Uterus (tissue), 4 donors: ENCODE data around the gene HRH3. TPM values are rescaled to one million over a fixed set of nuclear protein-coding genes. Genes with fewer than 3 reads are reported as not detected.

Experiments
- DNase-seq, 2 donors: peaks; one replicate each; pipeline ENCODE4 v3.0.0-alpha.2; 2019 to 2020
- H3K27ac ChIP-seq, 2 donors: fragments of 200-600 bp; sonication (generic); 1 replicate in 1 of 2; 2 replicates in 1 of 2; pipeline ENCODE4 v1.5.1; 2016 to 2018
- H3K27me3 ChIP-seq, 2 donors: fragments of 200-600 bp; sonication (generic); one replicate each; pipeline ENCODE4 v1.5.1; 2018 to 2019; ENCODE audit warnings: control low read depth in 1 of 2
- H3K36me3 ChIP-seq, 2 donors: fragments of 200-600 bp; sonication (generic); one replicate each; pipeline ENCODE4 v1.5.1; 2019; ENCODE audit warnings: control low read depth in 1 of 2
- H3K4me1 ChIP-seq, 2 donors: fragments of 200-600 bp; sonication (generic); one replicate each; pipeline ENCODE4 v1.5.1; 2018 to 2019; ENCODE audit warnings: control low read depth in 1 of 2
- H3K4me3 ChIP-seq, 2 donors: fragments of 200-600 bp; sonication (generic); 1 replicate in 1 of 2; 2 replicates in 1 of 2; pipeline ENCODE4 v1.5.1; 2018 to 2019; ENCODE audit warnings: mild to moderate bottlenecking in 1 of 2
- H3K9me3 ChIP-seq, 2 donors: fragments of 200-600 bp; sonication (generic); one replicate each; pipeline ENCODE4 v1.5.1; 2019; ENCODE audit warnings: control low read depth in 1 of 2
- POLR2A ChIP-seq, 2 donors: fragments of 450-650 bp; IDR thresholded peaks; one replicate each; pipeline ENCODE4 v1.6.1; 2016; ENCODE audit warnings: antibody characterized with exemption in 2 of 2, mild to moderate bottlenecking in 1 of 2, moderate library complexity in 1 of 2
- intact Hi-C: fragments of 100-400 bp; cut with DNase I; formaldehyde crosslinking; loops from one replicate; pipeline ENCODE4 v1.15.1; 2023; ENCODE audit warnings: low total_unique reads
- total RNA-seq, 4 donors: library from RNA; depleted of rRNA in 3 of 4; stranded (reverse); fragments of >200 nt in 3 of 4; gene quantifications; one replicate each; pipeline versions ENCODE4 v1.1.0 to v1.2.4, GENCODE V29; 2014 to 2023
- TF ChIP-seq, protein P1 (sequence below), 4 experiments: fragments of 200-600 bp in 2 of 4; fragments of 450-650 bp in 2 of 4; sonication (generic) in 2 of 4; IDR thresholded peaks; one replicate each; pipeline ENCODE4 v1.5.1; 2016 to 2019; ENCODE audit warnings: antibody characterized with exemption in 4 of 4, mild to moderate bottlenecking in 2 of 4, moderate library complexity in 1 of 4
- donor health status: DM: yes; HTN: yes; CAD: no.

The HRH3 gene
- total RNA-seq, 4 donors from 2014 or later: not detected

DNA sequence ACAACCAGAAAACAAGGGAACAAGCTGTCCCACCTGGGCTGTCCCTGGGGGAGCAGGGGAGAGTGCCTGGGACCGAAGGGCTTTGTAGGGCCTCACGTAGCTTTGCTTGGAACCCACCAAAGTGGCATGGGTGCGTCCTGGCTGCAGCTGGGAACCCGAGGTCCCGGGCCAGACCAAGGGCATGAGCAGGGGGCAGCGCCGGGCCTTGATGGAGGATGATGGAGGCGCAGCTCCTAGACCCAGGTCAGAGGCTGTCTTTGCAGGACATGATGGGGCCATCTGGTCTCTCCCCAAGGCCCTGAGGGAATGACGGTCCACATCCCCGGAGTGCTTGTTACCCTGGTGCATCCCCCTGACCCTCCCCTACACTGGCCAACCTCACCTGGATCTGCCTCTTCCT lies 10.6 kb upstream of the HRH3 start:
- no peaks in the 10 kb centered on the region for H3K4me1 ChIP-seq
- intact Hi-C loops: no loop called here
- no peaks in the 10 kb centered on the region for H3K36me3 ChIP-seq
- no peak for DNase-seq
- H3K27me3 ChIP-seq: no peaks in the 10 kb centered on the region
- no peaks in the 10 kb centered on the region for H3K9me3 ChIP-seq
- no peak overlapping the region for H3K27ac ChIP-seq
- H3K4me3 ChIP-seq: no peak overlapping the region
- TF ChIP-seq, protein P1, sequence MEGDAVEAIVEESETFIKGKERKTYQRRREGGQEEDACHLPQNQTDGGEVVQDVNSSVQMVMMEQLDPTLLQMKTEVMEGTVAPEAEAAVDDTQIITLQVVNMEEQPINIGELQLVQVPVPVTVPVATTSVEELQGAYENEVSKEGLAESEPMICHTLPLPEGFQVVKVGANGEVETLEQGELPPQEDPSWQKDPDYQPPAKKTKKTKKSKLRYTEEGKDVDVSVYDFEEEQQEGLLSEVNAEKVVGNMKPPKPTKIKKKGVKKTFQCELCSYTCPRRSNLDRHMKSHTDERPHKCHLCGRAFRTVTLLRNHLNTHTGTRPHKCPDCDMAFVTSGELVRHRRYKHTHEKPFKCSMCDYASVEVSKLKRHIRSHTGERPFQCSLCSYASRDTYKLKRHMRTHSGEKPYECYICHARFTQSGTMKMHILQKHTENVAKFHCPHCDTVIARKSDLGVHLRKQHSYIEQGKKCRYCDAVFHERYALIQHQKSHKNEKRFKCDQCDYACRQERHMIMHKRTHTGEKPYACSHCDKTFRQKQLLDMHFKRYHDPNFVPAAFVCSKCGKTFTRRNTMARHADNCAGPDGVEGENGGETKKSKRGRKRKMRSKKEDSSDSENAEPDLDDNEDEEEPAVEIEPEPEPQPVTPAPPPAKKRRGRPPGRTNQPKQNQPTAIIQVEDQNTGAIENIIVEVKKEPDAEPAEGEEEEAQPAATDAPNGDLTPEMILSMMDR (IDR thresholded peaks at IDR 0.05): no peak
- no peak for TF ChIP-seq POLR2A (IDR thresholded peaks at IDR 0.05)

GRCh38 chr20:62230276-62230675 lies 10.2 kb upstream of the HRH3 start:
- Histone ChIP-seq H3K27ac (no peak overlapping the region), H3K36me3 (no peaks in the 10 kb centered on the region), H3K27me3 (no peaks in the 10 kb centered on the region), H3K4me3 (no peak overlapping the region), H3K4me1 (no peaks in the 10 kb centered on the region), H3K9me3 (no peaks in the 10 kb centered on the region)
- intact Hi-C loops: no loop called here
- TF ChIP-seq, protein P1 (IDR thresholded peaks at IDR 0.05): no peak
- no peak for TF ChIP-seq POLR2A (IDR thresholded peaks at IDR 0.05)
- DNase-seq: no peak

DNA sequence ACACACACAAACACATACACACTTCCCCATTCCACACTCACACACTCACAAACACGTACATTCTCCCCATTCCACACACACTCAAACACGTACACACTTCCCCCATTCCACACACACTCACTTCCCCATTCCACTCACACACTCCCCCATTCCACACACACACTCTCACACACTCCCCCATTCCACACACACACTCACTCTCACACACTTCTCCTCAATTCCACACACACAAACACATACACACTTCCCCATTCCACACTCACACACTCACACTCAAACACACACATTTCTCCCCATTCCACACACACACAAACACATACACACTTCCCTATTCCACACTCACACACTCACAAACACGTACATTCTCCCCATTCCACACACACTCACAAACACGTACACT lies 9.6 kb upstream of the HRH3 start:
- DNase-seq: no peak

GRCh38 chr20:62228982-62229545 lies 9.0 kb upstream of the HRH3 start:
- Histone ChIP-seq H3K36me3 (no peaks in the 10 kb centered on the region), H3K4me1 (no peaks in the 10 kb centered on the region), H3K27ac (no peak overlapping the region), H3K9me3 (no peaks in the 10 kb centered on the region), H3K4me3 (no peak overlapping the region), H3K27me3 (no peaks in the 10 kb centered on the region)
- TF ChIP-seq POLR2A (IDR thresholded peaks at IDR 0.05): no peak
- TF ChIP-seq, protein P1 (IDR thresholded peaks at IDR 0.05): no peak
- intact Hi-C loops: no loop called here
- no peak for DNase-seq

More for the DNA sequence above, 9.6 kb upstream of the HRH3 start:
- Histone ChIP-seq H3K27me3 (no peaks in the 10 kb centered on the region), H3K9me3 (no peaks in the 10 kb centered on the region), H3K4me1 (no peaks in the 10 kb centered on the region), H3K27ac (no peak overlapping the region), H3K36me3 (no peaks in the 10 kb centered on the region), H3K4me3 (no peak overlapping the region)
- TF ChIP-seq, protein P1 (IDR thresholded peaks at IDR 0.05): no peak
- TF ChIP-seq POLR2A (IDR thresholded peaks at IDR 0.05): no peak
- intact Hi-C loops: no loop called here

DNA sequence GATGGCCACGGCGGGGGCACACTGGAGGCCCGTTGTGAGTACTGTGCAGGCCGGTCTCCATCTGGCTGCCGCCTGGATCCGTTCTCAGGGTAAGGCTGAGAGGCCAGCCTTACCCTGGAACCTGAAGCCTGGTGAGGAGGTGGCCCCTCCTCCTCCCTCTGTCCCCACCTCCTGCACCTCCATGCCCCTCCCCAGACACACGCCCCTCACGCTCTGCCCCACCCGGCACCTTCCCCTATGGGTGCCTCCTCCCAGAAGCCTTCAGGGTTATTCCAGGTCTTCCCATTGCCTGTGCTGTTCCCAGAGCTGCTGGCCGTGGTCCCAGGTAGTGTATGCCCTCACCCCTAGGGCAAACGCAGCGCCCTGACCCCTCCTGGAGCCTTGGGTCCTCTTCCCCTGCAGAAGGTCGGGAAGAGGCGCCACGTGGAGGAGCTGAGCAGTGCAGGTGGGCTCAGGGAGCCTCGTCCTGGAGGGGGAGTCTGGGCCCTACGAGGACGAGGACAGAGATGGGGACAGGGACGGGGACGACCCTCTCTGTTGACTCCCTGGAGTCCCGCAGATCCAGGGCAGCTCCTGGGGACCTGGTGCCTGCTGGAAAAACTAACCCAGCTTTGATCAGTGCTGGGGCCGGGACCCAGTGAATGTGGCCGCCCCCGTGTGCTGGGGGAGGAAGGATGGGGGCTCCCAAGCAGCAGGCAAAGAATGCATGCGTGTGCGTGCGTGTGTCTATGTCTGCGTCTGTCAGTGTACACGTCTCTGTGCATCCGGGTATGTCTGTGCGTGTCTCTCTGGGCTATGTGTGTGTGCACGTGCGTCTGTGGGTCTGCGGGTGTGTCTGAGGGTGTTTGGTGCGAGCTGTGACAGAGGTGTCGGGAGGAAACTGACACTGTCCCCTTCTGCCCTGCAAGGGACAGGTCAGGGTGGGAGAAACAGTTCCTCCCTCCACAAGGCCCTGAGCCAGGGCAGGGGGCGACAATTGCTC lies 8.2 kb upstream of the HRH3 start:
- Histone ChIP-seq H3K27me3 (no peaks in the 10 kb centered on the region), H3K4me3 (no peak overlapping the region), H3K9me3 (no peaks in the 10 kb centered on the region), H3K27ac (no peak overlapping the region), H3K36me3 (no peaks in the 10 kb centered on the region), H3K4me1 (no peaks in the 10 kb centered on the region)
- TF ChIP-seq, protein P1 (IDR thresholded peaks at IDR 0.05): no peak
- no peak for TF ChIP-seq POLR2A (IDR thresholded peaks at IDR 0.05)
- intact Hi-C loops: no loop called here
- DNase-seq: no peak
